GM19467 (cell line): Measurements from ENCODE around the gene VASH1.

Experiments
- ATAC-seq: cut with Tn5 transposase; IDR thresholded peaks from one replicate; pipeline ENCODE4 v1.9.1; 2021; ENCODE audit warnings: mild to moderate bottlenecking, moderate library complexity; ENCODE audit not compliant: unreplicated experiment

VASH1 gene

DNA sequence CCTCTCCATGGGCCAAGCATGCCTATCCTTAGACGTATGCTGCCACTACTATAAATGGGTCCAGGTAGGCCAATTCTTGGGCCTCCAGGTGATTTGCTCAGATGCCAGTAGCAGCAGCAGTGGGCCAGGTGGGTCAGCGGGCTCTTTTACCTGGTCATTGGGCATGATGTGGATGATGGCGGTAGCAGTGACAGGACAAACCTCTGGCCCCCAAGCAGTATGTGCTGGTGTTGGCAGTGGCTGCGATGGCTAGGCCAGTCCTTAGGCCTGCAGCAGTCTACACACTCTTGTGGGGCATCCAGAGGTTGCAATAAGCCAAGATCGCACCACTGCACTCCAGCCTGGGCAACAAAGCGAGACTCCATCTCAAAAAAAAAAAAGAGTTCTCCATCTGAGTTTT lies 19.1 kb upstream of the VASH1 start:
- ATAC-seq: no peak

DNA sequence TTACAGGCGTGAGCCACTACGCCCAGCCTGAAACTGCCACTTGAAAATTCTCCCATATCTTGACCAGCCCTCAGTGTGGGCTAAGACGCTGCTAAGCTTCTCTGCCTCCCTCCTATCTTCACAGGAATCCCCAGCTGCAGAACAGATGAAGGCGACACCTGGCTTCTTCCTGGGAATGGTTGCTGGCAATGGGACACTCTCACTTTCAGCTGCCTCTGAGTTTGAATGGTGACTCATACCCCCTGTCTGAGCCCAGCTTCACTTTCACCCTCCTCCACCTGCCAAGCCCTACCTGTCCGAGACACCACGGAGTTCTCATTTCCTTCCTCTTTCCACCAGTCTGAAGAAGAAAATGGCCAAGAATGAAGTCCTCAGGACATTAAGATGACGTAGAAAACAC lies 18.3 kb upstream of the VASH1 start:
- no peak for ATAC-seq

DNA sequence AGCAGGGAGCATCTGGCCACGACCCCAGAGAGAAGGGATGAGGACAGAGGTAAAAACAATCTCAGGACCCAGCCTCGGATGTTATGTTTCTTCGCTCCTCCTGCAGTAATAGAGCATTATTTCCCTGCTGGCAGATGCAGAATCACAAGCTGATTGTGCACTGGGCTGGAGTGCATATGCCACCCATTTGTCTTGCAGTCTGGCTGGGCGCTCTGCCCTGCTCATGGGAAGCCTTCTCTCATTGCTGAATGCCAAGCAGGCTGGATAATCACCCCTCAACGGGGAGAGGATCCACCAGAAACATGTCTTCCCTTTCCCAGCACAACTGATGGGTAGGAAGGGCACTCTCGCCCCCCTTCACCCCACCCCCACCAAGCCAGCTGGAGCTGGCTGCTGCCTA lies 8.5 kb upstream of the VASH1 start:
- no peak for ATAC-seq

DNA sequence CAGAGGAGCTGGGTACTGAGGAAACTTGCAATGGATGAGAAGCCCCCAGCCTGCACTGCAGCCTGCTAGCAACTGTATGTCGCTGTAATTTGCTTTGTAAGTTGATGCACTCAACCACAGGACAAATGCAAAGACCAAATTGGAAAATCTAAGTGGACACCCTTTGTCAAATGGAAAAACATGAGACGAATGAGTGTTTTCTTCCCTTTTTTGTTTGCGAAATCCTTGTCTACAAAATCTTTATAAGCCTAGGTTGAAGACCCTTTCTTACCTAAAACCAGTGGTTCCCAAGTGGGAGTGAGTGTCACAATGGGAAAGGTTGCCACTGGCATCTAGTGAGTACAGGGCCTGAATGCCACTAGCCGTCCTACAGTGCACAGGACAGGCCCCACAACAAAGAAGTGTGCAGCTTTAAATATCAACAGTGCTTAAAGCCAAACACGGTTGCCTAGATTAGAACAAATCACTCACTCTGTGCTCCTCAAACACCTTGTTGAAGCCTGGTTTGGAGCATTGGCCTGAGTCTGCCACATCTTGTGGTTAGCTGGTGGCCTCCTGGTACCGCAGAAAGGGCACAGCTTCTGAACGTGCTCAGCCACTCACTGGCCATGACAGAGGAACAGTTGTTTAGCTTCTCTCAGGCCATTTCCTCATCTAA lies 7.6 kb upstream of the VASH1 start:
- no peak for ATAC-seq

DNA sequence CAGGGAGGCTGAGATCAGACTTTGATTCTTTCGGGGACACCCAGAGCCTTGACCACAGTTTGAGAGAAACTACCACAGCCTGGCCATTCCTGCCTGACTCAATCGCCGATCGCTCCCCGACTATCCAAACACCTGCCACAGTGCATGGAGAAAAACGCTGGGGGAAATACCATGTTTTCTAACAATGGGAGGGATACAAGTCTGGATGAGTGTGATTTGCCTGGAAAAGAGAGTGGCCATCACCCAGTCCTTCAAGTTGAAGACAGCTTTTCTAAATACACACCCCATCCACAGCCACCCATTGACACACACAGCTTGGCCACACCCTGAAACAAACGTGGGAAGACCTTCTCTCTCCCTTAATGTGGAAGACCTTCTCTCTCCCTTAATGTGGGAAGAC lies 6.7 kb upstream of the VASH1 start:
- no peak for ATAC-seq

DNA sequence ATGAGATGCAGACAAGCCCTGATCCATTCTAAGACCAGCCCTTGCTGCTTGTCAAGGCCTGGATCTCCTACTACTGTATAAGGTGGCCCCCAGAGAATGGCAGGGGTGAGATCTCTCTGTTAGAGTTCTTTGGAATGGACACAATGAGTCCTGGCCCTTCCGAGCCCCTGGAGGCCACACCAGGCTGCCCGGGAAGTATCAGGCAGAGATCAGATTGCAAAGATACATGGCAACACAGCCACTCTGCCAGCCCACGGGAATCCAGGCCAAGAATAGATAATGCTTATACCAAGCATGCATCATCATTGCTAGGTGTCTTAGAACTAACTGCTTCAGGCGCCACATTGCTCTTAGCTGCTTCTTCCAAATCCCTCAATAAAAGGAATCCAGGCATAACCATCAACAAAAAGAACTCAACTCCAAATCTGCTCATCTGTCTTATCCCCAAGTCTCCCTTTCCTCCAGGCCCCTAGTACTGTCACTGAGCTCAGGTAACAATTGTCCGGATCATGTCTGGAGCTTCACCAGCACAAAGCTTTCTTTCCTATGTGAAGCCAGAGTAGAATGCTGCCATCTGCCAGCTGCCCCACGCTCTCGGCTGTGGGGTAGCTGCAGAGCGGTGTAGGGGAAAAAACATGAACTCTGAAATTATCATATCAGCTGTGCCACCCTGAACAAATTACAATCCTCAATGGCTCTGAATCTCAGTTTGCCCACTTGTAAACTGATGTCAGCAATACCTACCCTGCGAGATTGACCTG lies 5.5 kb upstream of the VASH1 start:
- no peak for ATAC-seq

DNA sequence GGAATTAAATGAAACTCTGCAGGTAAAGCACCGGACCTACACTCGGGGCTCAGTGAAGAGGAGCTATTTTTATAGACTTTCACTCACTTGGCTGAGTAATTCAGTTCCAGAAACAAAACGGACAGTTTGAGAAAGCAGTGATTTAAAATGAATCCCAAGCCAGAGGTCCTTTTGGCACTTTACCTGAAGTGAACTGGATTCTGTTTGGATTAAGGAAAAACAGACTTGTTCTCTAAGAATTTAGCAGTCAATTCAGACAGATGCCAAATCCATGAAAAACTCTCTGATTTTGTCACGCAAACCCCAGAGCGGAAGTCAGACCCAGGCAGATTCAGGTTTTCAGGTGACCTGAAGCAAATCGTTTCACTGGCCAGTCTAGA lies 4.9 kb upstream of the VASH1 start:
- no peak for ATAC-seq

DNA sequence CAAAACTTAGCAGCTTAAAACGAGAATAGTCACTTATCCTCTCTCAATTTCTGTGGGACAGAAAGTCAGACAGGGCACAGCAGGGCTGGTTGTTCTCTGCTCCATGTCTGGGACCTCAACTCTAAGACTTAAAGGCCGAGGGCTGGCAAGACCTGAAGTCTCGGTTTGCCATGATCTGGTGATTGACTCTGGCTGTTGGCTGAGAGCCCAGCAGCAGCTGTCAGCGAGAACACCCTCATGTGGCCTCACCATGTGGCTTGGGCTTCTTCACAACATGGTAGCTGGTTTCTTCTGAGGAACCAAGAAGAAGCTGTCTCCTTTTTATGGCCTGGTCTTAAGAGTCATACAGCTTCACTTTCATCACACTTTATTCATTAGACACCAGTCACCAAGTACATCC lies 1.7 kb upstream of the VASH1 start:
- ATAC-seq: no peak

DNA sequence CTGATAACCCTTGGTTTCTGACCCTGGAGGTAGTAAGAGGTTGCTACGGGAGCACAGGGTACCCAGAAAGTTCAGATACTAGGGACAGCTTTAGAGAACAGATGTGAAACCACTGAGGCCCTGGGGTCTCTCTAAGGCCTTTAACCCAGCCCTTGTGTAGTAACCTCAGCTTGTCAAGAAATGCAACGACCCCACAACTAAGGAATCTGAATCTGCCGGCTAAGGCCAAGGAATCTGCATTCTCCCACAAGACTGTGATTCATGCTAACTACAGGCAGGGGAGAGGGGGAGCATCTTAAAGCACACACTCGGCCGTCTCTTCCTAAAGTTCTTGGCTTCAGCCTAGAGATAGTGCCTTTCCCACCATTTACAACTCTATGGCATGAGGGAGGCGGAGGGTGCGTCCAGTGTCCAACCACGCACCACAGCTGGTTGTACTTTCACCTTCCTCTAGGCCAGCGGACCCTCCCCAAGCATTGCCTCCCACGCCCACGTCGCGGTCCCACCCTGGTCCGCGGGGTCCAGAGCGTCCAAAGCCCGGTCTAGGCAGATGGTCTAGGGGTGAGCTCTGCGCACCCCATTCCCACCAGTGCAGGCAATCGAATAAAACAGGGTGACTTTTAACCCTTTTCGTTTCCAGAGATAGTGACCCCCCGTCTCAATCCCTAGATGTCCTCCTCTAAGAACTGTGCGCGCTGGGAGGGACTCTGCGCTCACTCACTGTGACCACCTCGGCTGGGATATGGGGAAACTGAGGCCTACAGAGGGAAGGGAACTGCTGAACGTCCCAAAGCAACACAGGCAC lies 735 bp upstream of the VASH1 start:
- ATAC-seq: no peak

DNA sequence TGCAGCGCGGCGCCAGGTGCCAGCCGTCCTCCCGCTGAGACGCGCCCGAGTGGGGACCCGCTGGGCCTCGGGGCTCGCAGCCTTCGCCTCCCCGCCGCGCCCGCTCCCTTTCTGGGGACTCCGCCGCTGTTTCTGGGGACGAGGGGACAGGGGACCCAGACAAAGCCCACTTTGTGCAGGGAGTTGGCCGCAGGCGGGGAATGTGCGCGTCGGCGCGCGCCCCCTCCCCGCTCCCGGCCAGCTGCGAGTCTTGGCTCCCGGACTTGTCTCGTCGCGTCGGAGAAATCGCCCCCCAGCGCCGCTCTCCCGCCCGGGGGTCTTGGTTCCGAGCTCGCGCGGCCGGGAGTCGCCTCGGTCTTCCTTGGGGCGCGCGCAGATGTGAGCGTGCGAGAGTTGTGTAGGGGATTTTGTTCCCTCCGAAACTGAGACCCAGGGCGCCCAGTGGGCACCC lies 717 bp downstream of the VASH1 start:
- ATAC-seq: peak; percentile 14

DNA sequence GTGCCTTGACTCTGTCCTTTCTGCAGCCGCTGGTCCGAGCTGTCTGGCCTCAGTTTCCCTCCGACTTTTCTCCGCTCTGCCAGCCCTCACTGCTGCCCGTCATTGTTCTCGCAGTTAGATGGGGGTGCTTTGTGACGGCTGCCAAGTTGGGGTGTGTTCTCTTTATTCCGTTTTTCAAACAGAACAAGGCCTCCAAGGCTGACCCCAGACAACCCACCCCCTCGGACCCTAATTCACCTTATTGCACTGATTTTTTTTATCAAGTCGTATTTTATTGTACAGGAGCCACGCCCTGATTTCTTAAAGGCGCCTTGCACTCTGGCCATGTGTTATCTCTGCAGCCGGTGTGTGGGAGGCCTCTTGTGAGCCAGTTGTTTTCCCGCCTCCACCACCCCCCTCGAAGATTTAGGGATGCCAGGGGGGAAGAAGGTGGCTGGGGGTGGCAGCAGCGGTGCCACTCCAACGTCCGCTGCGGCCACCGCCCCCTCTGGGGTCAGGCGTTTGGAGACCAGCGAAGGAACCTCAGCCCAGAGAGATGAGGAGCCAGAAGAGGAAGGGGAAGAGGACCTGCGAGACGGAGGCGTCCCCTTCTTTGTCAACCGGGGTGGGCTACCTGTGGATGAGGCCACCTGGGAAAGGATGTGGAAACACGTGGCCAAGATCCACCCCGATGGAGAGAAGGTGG lies 1.3 kb downstream of the VASH1 start:
- no peak for ATAC-seq

DNA sequence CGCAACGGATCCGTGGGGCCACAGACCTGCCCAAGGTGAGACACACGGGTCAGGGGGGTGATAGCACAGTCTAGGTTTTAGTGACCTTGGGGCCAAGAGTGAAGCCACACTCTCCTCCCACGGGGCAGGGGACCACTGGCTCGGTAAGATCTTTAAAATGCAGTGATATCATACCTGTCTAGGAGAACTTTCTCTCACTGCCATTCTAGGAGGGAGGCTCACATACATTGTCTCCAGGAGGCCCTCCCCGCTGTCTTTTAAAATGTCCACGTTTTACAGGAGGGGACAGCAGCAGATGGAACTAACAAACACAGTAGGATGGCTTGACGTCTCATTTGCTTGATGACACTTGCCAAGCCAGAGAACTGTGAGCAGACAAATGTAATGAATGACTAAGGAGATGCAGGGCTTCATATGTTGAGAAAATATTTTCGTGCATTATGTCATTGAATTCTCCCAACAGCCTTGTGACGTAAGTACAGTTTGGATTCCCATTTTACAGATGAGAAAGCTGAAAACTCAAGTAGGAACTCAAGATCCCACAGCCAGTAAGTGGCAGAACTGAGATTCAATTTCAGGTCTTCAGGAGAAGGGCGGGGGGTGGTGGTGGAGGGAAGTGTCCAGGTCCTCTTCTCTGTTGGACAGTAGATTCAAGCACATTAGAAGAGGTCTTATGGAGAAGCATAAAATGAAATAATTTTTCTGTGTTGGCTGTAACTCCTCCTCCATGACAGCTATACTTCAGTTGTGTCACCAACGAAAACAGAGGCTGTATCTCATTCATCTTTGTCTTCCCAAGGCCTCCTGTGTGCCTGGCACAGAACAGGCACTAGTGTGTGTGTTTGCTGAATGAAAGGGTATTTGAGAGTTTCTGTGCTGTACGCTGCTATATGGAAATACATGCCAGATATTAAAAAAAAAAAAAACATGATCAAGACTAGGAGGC lies 2.1 kb downstream of the VASH1 start:
- ATAC-seq: no peak

DNA sequence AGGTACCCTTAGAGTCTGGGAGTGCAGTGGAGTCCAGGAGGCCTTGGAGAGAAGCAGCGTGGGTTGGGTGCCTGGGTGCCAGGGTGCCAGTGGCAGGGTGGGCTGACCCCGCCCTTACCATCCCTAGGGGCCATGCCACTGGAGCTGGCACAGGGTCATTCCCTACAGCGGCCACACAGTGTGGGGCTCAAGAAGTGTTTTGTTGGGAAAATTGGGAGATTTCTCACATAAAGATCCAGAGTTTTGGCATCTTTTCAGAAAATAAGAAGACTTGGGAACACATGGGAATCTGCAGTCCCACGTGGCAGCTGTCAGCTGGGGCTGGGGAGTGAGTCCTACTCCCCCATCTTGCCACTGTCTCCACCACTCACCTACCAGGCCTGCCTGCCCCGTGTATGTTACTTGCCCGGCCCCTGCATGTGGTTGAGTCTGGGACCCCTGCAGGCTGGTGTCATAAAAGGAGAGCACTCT lies 4.2 kb downstream of the VASH1 start:
- no peak for ATAC-seq

DNA sequence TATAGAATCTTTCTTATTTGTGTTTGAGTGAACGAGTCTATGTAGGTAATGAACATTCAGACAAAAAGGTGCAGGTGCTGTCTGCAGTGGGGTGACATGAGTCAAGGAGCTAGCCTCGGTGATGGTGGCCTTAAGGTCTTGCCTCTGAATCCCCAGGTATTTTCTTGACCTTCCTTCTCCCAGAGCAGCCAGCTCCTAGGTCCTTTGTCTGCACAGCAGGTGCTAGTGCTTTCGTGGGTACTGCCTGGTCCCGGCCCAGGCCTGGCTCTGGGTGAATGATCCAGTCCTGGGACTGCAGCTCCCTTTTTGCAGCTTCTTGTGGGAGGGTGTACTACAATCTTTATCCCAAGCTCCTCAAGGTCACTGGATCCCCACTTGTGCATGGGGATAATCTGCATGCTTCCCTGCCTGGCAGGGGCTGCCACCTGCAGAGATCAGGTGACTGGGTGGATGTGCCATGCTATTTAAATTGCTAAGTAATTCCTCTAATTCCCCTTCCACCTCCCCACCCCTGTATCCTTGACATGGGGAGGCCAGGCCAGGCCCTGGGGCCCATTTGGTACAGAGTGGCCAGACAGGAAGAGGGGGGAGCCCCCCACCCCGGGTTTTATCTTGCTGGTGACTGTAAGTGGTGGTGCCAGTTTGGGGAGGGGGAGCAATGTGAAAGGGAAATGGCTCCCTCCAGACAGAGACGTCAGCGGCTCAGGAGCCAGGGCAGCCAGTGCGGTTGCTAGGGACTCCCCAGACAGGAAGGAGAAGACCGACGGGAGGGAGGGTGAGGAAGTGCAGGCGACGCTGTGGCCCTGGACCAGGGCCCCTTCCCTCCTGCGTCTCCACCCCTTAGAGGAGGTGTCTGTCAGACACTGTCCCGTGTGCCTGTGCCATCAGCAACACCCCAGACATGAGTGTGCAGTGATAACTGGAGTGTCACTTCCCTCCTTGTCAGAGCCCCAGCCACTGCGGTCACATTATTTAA lies 6.7 kb downstream of the VASH1 start:
- ATAC-seq: peak; percentile 83

DNA sequence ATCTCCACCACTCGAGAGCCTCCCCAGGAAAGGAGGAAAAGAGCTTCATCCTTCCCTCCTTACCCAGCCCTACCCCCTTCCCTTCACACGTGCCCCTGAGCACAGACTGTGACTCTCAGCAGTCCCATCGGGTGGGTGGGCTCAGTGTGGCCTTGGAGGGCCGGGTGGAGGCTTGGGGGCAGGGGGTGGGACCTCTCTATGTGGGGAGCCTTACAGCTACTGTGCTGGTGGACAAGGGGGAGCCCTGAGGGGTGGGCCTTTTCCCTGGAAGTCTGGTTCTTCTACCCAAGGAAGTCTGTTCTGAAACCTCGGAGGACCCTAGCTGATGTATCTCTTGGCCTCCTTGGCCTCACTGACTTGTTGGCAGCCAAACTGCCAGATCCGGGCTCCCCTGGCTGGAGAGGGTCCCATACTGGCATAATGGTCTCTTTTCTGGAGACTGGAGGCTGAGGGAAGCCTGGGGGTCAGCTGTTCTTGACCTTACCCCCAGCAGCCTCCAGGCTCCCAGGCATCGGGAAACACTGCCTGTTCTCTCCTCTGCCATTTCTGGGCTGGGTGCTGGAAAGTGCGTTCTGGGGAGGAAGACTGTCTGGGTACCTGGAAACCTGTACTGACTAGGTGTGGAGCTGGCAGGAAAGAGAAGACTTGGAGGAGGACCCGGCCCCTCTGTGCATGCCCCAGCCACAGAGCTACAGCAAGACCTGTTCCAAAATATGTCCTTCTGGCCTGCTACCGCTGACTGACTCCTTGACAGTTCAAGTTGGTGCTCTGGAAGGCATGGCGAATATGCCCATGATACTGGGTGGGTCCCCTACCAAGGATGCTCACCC lies 7.6 kb downstream of the VASH1 start:
- no peak for ATAC-seq

DNA sequence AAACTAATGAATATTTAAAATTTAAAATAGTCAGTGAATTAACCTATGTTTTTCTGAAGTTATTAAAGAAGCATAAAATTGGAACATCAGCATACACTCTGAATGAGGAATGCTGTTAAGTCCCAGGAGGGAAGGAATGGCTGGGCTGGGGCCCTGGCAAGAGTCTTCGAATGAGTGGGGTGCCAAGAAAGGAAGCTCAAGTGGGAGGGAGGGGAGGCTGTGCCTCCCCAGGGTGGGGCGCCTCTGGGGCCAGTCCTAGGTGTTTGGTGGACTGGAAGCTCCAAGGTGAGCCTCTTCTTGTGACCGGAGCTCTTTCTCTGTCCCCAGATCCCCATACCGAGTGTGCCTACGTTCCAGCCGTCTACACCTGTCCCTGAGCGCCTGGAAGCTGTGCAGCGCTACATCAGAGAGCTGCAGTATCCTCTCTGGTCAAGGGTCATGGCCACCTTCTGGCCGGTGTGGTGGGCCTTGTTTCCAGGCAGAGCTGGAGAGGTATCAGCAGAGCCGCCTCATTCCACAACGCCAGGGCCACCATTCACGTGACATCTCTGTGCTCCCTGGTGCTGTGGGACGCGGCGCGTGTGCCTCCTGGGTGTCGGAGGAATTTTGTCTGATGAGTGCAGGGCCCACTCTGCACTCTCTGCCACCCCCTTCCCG lies 8.5 kb downstream of the VASH1 start:
- ATAC-seq: no peak
